HG03565 (cell line): Measurements from ENCODE around the gene MYL6B.

Source experiments
- ATAC-seq: cut with Tn5 transposase; IDR thresholded peaks from one replicate; pipeline ENCODE4 v1.9.1; 2021; ENCODE audit warnings: mild to moderate bottlenecking, moderate library complexity; ENCODE audit not compliant: unreplicated experiment

Gene MYL6B

DNA sequence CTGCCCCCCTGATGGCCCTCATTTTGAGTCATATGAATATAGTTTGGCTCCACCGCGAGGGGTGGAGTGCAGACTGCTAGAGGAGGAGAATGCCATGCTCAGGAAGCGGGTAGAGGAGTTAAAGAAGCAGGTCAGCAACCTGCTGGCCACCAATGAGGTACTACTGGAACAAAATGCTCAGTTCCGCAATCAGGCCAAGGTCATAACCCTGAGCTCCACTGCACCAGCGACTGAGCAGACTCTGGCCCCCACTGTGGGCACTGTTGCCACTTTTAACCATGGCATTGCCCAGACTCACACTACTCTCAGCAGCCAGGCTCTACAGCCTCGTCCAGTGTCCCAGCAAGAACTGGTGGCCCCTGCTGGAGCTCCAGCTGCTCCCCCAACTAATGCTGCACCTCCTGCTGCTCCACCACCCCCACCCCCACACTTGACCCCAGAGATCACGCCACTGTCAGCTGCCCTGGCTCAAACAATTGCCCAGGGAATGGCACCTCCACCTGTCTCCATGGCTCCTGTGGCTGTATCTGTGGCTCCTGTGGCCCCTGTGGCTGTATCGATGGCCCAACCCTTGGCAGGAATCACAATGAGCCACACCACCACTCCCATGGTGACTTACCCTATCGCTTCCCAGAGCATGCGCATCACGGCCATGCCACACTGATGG, 31.1 kb upstream of the MYL6B start:
- no peak for ATAC-seq

DNA sequence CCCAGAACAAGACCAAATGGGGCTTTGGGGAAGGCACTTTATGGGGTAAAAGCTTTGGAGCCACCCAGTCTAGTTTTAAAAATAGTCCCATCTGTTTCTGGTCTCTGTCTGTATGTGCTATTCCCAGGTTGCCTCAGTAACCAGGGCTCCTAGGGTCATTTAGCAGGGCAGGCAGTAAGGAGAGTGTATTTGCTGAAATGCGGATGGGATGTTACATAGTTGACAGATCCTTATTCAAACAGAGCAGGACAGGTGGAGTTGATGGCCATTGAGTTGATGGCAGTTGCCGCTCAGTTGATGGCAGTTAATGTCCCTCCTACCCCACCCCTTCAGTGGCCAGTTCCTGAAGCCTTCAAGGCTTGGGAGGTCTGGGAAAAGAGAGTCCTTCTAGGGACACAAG, 29.8 kb upstream of the MYL6B start:
- no peak for ATAC-seq

DNA sequence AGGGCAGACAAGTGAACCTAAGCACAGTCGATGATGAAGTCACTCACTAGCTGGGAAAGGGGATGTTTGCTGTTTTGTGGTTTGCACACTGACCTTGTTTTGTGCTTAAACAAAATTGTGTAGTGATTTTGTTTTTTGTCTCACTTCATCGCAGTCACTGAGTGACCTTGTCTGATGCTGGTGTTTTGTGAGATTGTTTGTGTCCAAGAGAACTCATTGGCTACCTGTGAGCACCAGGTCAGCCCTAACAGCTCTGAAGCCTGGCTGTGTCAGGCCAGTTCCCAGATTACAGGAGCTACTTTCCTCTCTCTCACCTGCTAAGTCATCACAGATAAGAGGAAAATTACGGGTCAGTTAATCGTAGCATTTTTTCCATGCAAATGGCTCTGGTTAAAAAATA, 28.3 kb upstream of the MYL6B start:
- no peak for ATAC-seq

DNA sequence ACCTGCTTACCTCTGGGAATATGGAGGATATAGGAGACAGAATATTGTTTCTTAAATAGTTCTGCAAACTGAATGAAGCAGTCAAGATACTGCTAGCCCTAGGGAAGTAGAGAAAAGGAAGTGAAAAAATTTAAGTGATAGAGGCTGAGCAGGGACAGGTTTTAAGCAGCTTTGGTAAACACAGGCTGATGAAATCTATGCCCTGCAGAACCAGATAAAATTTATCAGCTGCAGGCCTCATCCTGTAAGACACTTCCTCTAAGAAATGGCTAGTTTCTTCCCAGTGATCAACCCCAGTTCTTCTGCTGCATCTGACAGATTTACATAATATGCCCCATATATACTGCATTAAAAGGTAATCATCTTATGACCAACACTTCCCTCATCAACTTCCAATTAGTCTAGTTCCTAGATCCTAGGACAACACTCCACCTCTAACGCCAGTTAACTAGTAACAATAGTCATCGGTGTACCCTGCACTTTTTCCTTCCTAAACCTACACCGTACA, 25.6 kb upstream of the MYL6B start:
- no peak for ATAC-seq

DNA sequence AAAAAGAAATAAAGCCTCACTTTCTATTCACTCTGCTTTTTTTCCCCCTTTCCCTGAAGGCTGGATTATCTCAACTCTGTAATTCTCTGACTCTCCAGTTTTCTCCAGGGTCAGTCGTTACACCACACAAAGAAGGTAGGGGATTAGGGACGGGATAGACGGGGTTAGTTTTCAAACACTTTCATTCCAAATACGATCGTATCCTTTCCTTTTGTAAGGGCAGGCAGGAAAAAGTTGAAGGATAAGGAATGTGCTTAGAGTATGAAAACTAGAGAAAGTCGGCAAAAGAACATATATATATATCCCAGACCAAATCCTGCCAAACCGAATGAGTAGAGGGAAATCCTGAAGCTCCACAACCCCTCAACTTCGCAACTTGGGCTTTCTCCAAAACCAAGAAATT, 24.9 kb upstream of the MYL6B start:
- no peak for ATAC-seq

DNA sequence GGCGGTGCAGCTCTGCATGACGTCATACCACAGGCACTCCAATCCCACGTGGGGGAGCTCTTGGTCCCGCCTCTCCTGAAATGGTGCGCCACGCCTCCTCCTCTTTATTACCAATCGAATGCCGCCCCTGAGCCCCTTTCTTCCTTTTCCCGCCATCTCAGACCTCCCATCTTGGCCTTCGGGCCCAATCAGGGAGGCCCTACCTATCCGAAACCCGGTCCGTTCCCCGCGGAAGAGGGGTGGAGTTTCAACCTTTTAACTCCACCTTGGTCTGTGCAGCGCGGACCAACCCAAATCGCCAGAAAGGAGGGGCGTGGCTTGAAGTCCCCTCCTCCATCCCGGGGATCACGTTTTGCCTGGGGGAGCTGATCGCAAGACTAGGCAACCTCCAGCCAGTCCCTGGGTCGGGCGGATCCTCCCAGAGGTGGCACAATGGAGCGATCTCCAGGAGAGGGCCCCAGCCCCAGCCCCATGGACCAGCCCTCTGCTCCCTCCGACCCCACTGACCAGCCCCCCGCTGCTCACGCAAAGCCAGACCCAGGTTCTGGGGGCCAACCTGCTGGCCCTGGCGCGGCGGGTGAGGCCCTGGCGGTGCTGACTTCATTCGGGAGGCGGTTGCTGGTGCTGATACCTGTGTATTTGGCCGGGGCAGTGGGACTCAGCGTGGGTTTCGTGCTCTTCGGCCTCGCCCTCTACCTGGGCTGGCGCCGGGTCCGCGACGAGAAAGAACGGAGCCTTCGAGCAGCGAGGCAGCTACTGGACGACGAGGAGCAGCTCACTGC, 24.3 kb upstream of the MYL6B start, which contains the start of gene ESYT1:
TSS of gene ESYT1 (plus strand) at position 380 of the 782 bp plus-strand sequence. CDS start at position 433, 53 bp downstream.
- peak; percentile 82 for ATAC-seq

DNA sequence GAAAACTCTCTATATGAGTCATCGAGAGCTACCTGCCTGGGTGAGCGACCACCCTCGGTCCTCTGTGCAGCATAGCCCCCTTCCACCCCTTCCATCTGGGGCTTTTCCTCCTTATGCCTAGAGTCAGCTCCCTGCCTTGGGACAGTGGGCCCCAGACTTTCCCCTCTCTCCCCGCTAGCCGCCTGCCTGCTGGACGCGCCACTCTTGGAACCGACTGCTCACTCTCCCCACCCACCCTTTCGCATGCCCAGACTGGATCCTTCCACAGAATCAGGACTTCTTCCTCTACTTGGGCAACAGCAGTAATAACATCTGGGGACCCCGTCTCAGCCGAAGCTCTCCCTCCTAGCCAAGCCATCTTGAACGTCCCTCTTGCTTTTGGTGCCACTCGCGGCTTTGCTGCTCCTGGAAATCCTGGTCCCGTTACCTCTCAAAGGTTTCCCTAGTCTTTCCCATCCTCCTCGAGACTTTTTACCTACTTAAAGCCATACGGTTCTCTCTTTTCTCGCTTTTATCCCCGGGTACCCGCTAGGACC, 23.6 kb upstream of the MYL6B start:
- ATAC-seq, result no peak

DNA sequence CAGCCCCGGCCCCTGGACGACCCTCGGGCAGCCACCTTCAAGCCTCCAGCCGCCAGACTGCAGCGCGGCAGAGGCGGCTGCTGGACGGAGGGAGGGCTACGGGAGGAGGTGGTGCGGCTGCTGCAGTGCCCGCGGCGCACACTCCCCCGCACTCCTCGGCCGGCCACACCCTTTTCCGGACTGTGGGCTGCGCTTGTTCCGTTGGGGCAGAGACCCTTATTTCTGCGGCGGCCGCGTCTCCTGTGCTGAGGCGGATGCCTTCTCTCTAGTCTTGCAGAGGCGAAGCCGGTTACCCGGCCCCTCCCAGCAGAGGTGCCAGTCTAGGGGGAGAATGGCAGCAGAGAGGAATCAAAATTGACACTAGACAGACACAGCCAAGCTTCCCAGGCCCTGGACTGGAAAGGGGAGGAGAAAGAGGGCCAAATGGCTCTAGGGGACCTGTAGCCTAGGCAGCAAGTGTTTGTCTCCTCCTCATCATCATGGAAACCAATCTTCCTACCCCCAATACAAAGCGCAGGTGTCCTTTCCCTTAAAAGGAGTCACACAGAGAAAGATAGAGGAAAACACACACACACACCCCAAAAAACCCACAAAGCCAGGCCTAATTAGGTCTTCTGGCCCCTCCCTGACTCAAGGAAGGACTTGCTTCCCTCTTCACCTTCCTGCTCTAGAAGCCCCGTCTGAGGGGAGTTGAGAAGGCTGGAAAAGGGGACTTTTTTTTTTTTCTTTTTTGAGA, 23.0 kb upstream of the MYL6B start:
- no peak for ATAC-seq

DNA sequence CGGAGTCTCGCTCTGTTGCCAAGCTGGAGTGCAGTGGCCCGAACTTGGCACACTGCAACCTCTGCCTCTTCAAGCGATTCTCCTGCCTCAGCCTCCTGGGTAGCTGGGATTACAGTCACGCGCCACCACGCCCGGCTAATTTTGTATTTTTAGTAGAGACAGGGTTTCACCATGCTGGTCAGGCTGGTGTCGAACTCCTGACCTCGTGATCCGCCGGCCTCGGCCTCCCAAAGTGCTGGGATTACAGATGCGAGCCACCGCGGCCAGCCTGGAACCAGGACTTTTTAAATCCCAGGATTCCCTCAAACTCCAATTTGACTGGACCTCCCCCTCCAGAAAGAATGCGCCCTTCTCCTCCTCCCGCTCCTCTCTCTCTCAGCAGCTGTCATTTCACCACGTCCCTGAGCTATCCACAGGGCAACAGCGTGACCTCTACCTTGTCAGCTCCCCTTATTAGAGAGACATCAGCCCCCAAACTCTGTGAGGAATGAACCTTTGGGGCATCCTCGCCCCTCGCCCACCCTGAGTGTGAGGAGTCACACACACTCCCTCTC, 22.4 kb upstream of the MYL6B start:
- no peak for ATAC-seq

DNA sequence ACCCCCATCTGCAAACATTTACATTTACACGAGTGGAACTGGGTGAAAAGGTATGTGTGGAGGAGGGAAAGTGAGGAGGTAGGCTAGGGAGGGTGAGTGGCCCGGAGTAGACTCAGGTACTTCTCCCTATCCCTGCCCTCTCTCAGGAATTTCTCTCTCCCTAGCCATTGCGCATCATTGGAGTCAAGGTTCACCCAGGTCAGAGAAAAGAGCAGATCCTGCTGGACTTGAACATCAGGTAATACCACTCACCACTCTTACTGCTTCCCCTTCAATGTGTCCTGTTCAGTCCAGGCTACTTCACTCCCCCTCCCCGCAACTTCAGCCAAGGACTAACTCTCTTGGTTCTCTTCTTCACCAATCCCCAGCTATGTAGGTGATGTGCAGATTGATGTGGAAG, 21.5 kb upstream of the MYL6B start:
- ATAC-seq, result no peak

DNA sequence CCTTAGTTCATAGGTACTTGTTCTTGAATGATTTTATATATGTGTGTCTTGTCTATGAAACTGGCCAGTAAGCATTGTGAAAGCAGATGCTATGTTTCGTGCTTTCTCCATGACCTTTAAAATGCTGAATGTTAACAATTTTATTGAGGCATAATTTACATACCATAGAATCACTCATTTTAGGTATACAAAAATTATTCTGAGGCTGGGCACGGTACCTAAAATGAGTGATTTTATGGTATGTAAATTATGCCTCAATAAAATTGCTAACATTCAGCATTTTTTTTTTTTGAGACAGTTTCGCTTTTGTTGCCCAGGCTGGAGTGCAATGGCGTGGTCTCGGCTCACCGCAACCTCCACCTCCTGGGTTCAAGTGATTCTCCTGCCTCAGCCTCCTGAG, 17.5 kb upstream of the MYL6B start:
- no peak for ATAC-seq

DNA sequence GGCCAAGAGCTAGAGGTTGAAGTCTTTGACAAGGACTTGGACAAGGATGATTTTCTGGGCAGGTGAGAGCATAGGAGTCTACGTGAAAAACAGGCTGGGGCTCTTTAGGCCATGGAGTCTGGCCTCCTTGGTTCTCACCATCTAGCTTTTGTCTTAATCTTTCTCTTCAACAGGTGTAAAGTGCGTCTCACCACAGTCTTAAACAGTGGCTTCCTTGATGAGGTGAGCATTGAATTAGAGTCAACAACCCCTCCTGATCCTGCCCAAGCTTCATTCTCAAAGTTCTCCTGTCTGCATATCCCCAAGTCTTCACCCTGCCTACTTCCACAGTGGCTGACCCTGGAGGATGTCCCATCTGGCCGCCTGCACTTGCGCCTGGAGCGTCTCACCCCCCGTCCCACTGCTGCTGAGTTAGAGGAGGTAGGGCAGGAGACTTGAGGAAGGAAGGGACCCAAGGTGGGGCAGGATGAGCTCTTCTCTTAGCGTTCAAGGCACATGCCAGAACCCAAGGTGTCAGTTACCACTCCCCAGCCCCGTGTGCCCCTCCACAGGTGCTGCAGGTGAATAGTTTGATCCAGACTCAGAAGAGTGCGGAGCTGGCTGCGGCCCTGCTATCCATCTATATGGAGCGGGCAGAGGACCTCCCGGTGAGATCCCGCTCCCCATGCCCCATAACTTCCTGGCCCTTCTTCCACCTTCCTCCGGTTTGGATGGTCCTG, 14.4 kb upstream of the MYL6B start:
- no peak for ATAC-seq

DNA sequence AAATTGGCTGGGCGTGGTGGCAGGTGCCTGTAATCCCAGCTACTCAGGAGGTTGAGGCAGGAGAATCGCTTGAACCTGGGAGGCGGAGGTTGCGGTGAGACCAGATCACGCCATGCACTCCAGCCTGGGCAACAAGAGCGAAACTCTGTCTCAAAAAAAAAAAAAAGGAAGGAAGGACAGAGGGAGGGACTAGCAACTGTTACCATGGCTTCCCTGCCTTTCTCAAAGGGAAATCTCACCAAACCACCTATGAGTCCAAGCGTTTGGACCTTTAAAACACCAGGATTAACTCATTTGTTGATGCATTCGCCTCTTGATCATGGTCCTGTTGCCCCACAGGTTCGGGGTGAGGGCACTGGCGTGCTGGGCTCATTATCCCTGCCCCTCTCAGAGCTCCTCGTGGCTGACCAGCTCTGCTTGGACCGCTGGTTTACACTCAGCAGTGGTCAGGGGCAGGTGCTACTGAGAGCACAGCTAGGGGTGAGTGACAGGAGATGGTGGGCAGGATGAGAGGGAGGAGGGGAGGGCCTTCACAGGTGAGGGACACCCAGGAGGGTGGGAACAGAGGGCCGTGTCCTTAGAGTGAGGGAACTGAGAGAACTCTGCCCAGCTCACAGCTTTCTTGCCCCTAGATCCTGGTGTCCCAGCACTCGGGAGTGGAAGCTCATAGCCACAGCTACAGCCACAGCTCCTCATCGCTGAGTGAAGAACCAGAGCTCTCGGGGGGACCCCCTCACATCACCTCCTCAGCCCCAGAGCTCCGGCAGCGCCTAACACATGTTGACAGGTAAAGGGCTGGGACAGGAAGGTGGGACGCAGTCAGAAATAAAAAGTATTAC, 10.2 kb upstream of the MYL6B start:
- no peak for ATAC-seq

DNA sequence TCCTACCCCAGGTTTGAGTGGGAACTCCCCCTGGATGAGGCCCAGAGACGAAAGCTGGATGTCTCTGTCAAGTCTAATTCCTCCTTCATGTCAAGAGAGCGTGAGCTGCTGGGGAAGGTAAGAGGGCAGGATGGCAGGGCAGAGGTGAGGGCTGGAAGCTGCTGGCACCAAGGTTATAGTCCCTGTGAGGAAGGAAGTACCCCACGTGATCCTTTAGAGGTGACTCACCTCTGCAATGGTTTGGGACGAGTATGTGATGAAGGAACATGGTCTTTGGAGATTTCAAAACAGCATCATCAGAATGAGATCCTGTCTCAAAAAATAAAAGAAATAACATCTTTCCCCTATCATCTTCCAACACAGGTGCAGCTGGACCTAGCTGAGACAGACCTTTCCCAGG, 9.2 kb upstream of the MYL6B start:
- no peak for ATAC-seq

DNA sequence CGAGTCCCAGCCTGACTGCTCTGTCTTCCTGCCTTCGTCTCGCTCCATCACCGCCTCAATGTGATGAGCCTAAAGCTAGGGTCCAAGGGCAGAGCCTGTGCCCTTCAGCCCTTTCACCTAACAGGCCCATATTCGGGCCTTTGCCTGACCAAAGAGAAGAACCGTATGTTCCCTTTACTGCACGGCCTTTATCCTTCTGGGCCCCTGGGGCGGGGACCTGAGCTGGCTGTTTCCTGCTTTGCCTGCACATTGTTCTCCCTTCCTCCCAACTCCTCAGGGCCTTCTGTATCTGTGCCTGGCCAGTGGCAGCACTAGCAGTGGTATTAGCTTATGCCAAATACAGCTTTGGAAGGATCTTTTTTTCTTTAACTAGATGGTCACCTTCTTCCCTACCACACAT, 8.5 kb upstream of the MYL6B start:
- no peak for ATAC-seq

DNA sequence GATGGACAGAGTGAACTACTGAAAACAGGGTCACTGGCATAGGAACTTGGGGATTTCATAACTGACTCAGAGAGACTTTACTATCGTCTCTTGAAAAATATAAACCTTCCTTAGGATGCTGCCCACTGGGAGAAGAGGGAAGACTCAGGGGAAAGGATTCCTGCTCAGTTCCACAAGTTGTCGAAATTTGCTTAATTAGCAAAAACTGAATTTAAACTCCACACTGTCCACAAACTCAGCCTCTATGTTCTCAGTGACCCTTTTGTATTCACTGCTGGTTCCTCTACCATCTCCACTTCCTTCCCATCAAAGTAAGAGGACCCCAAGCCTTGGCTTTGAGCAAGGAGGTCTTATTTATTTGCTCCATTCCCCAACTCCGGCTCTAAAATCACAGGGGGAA, 7.2 kb upstream of the MYL6B start:
- no peak for ATAC-seq

DNA sequence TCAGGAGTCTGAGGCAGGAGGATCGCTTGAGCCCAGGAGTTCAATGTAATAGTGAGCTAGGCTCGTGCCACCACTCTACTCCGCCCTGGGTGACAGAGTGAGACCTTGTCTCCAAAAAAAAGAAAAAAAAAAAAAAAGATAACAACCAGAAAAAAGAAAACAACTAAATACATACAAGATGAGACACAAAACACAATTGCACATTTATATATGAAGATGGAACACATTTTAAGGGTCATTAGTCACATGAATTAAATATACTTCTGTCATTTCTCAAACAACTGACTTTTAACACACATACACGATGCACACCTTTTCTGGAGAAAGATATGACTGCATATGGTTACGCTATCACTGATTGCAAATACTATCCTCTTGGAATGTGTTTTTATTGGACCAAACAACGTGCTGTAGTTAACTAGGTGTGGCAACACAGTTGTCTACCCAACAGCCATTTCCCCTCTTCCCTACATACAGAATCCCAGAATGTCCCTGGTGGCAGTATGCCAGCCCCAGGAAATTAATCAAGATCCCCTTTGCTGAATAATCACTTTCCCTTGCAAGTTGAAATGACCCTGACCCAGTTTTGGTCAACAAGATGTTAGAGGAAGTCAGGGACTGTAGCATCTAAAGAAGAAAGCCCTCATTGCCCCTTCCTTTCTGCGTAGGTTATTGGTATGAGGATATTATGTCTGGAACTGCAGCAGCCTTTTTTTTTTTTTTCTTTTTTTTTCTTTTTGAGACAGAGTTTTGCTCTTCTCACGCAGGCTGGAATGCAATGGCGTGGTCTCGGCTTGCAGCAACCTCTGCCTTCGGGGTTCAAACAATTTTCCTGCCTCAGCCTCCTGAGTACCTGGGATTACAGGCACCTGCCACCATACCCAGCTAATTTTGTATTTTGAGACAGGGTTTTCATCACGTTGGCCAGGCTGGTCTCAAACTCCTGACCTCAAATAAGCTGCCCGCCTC, 5.6 kb upstream of the MYL6B start:
- ATAC-seq, result no peak

DNA sequence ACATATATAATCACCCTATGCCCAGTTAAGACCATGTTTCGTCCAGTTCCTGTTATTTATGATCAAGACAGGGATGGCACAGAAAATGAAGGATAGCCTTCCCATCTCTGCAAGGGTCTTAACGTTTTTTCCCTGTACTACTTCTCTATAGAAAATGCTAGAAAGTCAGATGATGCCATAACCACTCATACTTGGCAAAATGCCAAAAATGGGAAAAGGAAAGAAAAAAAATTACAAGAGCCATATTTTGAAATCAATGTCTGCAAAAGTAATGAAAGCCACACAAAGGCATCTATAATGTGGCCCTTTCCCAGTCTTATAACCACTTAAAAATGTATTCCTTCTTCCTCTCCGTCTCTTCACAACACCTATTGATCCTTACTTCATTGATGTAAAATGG, 1.8 kb upstream of the MYL6B start:
- ATAC-seq, result no peak
